ENCODE results near the gene SP100.

GRCh38 chr2:230411570-230412370 is 4.2 kb upstream of the SP100 start:
- no peak for TF ChIP-seq ZNF24 (IDR thresholded peaks at IDR 0.05)
- no peak for TF ChIP-seq DPF2 (CRISPR knock-in tag; IDR thresholded peaks at IDR 0.05; ENCODE audit: borderline replicate concordance, low read depth)
- peak; percentile 77 for TF ChIP-seq MAX (IDR thresholded peaks at IDR 0.05)
- no peak for TF ChIP-seq ZNF264 (CRISPR knock-in tag; IDR thresholded peaks at IDR 0.05)
- TF ChIP-seq TOPORS (CRISPR knock-in tag; IDR thresholded peaks at IDR 0.05), result no peak
- no peak for TF ChIP-seq SRF (IDR thresholded peaks at IDR 0.05; ENCODE audit: low read depth, low read length)
- TF ChIP-seq TEF (CRISPR knock-in tag; IDR thresholded peaks at IDR 0.05), result no peak
- no peak for TF ChIP-seq TCF7 (IDR thresholded peaks at IDR 0.05; ENCODE audit: low read depth)
- no peak for TF ChIP-seq ZSCAN30 (CRISPR knock-in tag; IDR thresholded peaks at IDR 0.05)
- TF ChIP-seq RAD21 (CRISPR knock-in tag; IDR thresholded peaks at IDR 0.05), result peak; percentile 57; the same call in 1 of the 2 replicates
- TF ChIP-seq POLR2AphosphoS5 (IDR thresholded peaks at IDR 0.05; ENCODE audit: low read depth, low read length), result peak; percentile 79; the same call in 1 of the 2 replicates
- TF ChIP-seq TBP (CRISPR knock-in tag; IDR thresholded peaks at IDR 0.05), result no peak
- TF ChIP-seq ZNF792 (CRISPR knock-in tag; IDR thresholded peaks at IDR 0.05), result 0 out of 2 replicates have a peak, but pooled peaks have one; percentile 22

All from HepG2 (cell line).